Astrocyte (in vitro differentiated cells and primary cell): Measurements from ENCODE around the gene SLC36A3. TPM values are rescaled to one million over a fixed set of nuclear protein-coding genes. Genes with fewer than 3 reads are reported as not detected.

ENCODE experiments used
- total RNA-seq: library from RNA; stranded (reverse); gene quantifications from 2 replicates; pipeline ENCODE4 v1.2.1, GENCODE V29; 2021

Gene SLC36A3
- total RNA-seq, 1 donor from 2014 or later: not detected

Other genes starting within 250 kb of the SLC36A3 start
- gene TNIP1, start 222.7 kb downstream of the SLC36A3 start, total RNA-seq: 98.5 and 119 TPM in 2 replicates
- gene ANXA6, start 146.0 kb downstream of the SLC36A3 start, total RNA-seq: 320 and 349 TPM in 2 replicates
- gene CCDC69, start 79.7 kb downstream of the SLC36A3 start, total RNA-seq: 2.0 and 4.1 TPM in 2 replicates
- gene GM2A, start 50.6 kb downstream of the SLC36A3 start, total RNA-seq: 19.5 and 23.4 TPM in 2 replicates
- not detected in 2 replicates for gene SLC36A2, start 43.8 kb upstream of the SLC36A3 start, total RNA-seq
- 6.0 and 6.4 TPM in 2 replicates for gene SLC36A1, start 143.8 kb upstream of the SLC36A3 start, total RNA-seq